Chondrocyte (in vitro differentiated cells): ENCODE results near the gene RHOU. TPM values are rescaled to one million over a fixed set of nuclear protein-coding genes. Genes with fewer than 3 reads are reported as not detected.
A peak's percentile ranks its signal among the peaks of the same experiment; 100 is the strongest.

Experiments
- DNase-seq: peaks from one replicate; pipeline ENCODE4 v3.0.0; 2021; ENCODE audit warnings: mixed read lengths, low spot score
- H3K27ac Mint-ChIP-seq: one replicate; pipeline ENCODE4 v1.8.0; 2021; ENCODE audit warnings: mild to moderate bottlenecking, moderate library complexity, mixed read lengths; ENCODE audit not compliant: unreplicated experiment
- H3K27me3 Mint-ChIP-seq: 2 replicates; pipeline ENCODE4 v1.8.0; 2021; ENCODE audit warnings: low read depth, mixed read lengths
- H3K36me3 Mint-ChIP-seq: 2 replicates; pipeline ENCODE4 v1.8.0; 2021; ENCODE audit warnings: low read depth, mixed read lengths
- H3K4me1 Mint-ChIP-seq: 2 replicates; pipeline ENCODE4 v1.8.0; 2021; ENCODE audit warnings: low read depth, mild to moderate bottlenecking, mixed read lengths
- H3K4me3 Mint-ChIP-seq: one replicate; pipeline ENCODE4 v1.8.0; 2021; ENCODE audit warnings: mild to moderate bottlenecking, moderate library complexity, mixed read lengths; ENCODE audit not compliant: unreplicated experiment
- H3K9me3 Mint-ChIP-seq: 2 replicates; pipeline ENCODE4 v1.8.0; 2021; ENCODE audit warnings: low read depth, mixed read lengths
- CTCF ChIP-seq: fragments of 200-600 bp; sonication (generic); IDR thresholded peaks from 2 replicates; pipeline ENCODE4 v1.5.0; 2021; ENCODE audit warnings: antibody characterized with exemption, mild to moderate bottlenecking, moderate library complexity
- total RNA-seq: library from RNA; stranded (reverse); gene quantifications from 3 replicates; pipeline ENCODE4 v1.2.1, GENCODE V29; 2021

The RHOU gene
- total RNA-seq, 1 donor from 2014 or later, result 5.9 TPM

GRCh38 chr1:228737601-228738041 lies 2.3 kb downstream of the RHOU start:
- Mint-ChIP-seq H3K4me1 (peaks cover 27% of the 10 kb centered on the region), H3K36me3 (peaks cover 8% of the 10 kb centered on the region), H3K9me3 (no peaks in the 10 kb centered on the region), H3K27me3 (peaks cover 2% of the 10 kb centered on the region), H3K4me3 (no peak overlapping the region), H3K27ac (peak overlapping the region; percentile 66)
- TF ChIP-seq CTCF, result no peak
- no peak for DNase-seq

- peaks cover 18% of the 10 kb centered on the region for H3K36me3 Mint-ChIP-seq
Observed at GRCh38 chr1:228739826-228740225, 4.5 kb downstream of the RHOU start.

GRCh38 chr1:228740543-228741317 lies 5.5 kb downstream of the RHOU start:
- Mint-ChIP-seq H3K9me3 (no peaks in the 10 kb centered on the region), H3K4me3 (no peak overlapping the region)

More at GRCh38 chr1:228739826-228740225, 4.5 kb downstream of the RHOU start:
- no peak for DNase-seq
- no peak overlapping the region for H3K27ac Mint-ChIP-seq
- H3K4me1 Mint-ChIP-seq, result peaks cover 23% of the 10 kb centered on the region
- H3K4me3 Mint-ChIP-seq, result no peak overlapping the region
- H3K9me3 Mint-ChIP-seq, result no peaks in the 10 kb centered on the region
- TF ChIP-seq CTCF, result no peak
- H3K27me3 Mint-ChIP-seq, result peaks cover 2% of the 10 kb centered on the region

GRCh38 chr1:228742281-228742860 lies 7.1 kb downstream of the RHOU start:
- Mint-ChIP-seq H3K27me3 (no peaks in the 10 kb centered on the region), H3K4me3 (no peak overlapping the region), H3K36me3 (peaks cover 22% of the 10 kb centered on the region), H3K27ac (no peak overlapping the region), H3K9me3 (no peaks in the 10 kb centered on the region), H3K4me1 (peaks cover 15% of the 10 kb centered on the region)
- no peak for DNase-seq
- no peak for TF ChIP-seq CTCF

More at GRCh38 chr1:228740543-228741317, 5.5 kb downstream of the RHOU start:
- H3K4me1 Mint-ChIP-seq, result peaks cover 23% of the 10 kb centered on the region
- peaks cover 18% of the 10 kb centered on the region for H3K36me3 Mint-ChIP-seq
- no peak for TF ChIP-seq CTCF
- H3K27ac Mint-ChIP-seq, result no peak overlapping the region
- peaks cover 2% of the 10 kb centered on the region for H3K27me3 Mint-ChIP-seq
- no peak for DNase-seq

- peaks cover 21% of the 10 kb centered on the region for H3K36me3 Mint-ChIP-seq
- peaks cover 3% of the 10 kb centered on the region for H3K27me3 Mint-ChIP-seq
- no peak overlapping the region for H3K27ac Mint-ChIP-seq
Observed at GRCh38 chr1:228743405-228743804, 8.1 kb downstream of the RHOU start.

More at GRCh38 chr1:228743405-228743804, 8.1 kb downstream of the RHOU start:
- H3K4me1 Mint-ChIP-seq, result peaks cover 15% of the 10 kb centered on the region
- TF ChIP-seq CTCF, result no peak
- H3K4me3 Mint-ChIP-seq, result no peak overlapping the region
- no peaks in the 10 kb centered on the region for H3K9me3 Mint-ChIP-seq
- no peak for DNase-seq
